SU-DHL-6 (cell line): ENCODE data around the gene THSD7B.

Source experiments
- H2AFZ ChIP-seq: fragments of 200-600 bp; sonication (generic); 2 replicates; pipeline ENCODE4 v1.6.1; 2014; ENCODE audit warnings: low read depth, mild to moderate bottlenecking, moderate library complexity, mixed read lengths, antibody characterized with exemption, low read length; ENCODE audit not compliant: severe bottlenecking
- H3F3A ChIP-seq: fragments of 200-600 bp; shearing (Covaris generic); 2 replicates; pipeline ENCODE4 v1.6.0; 2016; ENCODE audit warnings: antibody characterized with exemption, mild to moderate bottlenecking; ENCODE audit not compliant: insufficient read depth
- H3K27ac ChIP-seq: fragments of 200-600 bp; sonication (generic); 2 replicates; pipeline ENCODE4 v1.5.1; 2016; ENCODE audit warnings: low read depth, mild to moderate bottlenecking, low read length, moderate library complexity, mixed read lengths
- H3K27me3 ChIP-seq: fragments of 200-600 bp; sonication (generic), shearing (Covaris generic); 2 replicates; pipeline ENCODE4 v1.6.0; 2014; ENCODE audit warnings: mild to moderate bottlenecking, low read length
- H3K36me3 ChIP-seq: fragments of 200-600 bp; sonication (generic); 2 replicates; pipeline ENCODE4 v1.6.1; 2014; ENCODE audit warnings: mild to moderate bottlenecking, low read length, mixed read lengths
- H3K4me2 ChIP-seq: fragments of 300-600, 200-600 bp; shearing (Covaris generic), sonication (generic); 2 replicates; pipeline ENCODE4 v1.6.0; 2014; ENCODE audit warnings: low read length, low read depth, mild to moderate bottlenecking; ENCODE audit not compliant: poor library complexity, severe bottlenecking
- H3K4me3 ChIP-seq: fragments of 200-600 bp; sonication (generic); 2 replicates; pipeline ENCODE4 v1.5.1; 2014; ENCODE audit warnings: antibody characterized with exemption, low read length, mild to moderate bottlenecking, mixed read lengths; ENCODE audit not compliant: insufficient read depth, poor library complexity, severe bottlenecking
- H3K79me2 ChIP-seq: fragments of 200-600 bp; sonication (generic); 2 replicates; pipeline ENCODE4 v1.6.1; 2014; ENCODE audit warnings: mild to moderate bottlenecking, low read length, moderate library complexity; ENCODE audit not compliant: insufficient read depth
- H3K9ac ChIP-seq: fragments of 200-600 bp; sonication (generic); 2 replicates; pipeline ENCODE4 v1.7.0; 2014; ENCODE audit warnings: mild to moderate bottlenecking, low read length
- H3K9me2 ChIP-seq: fragments of 200-600 bp; sonication (generic); replicated peaks from 2 replicates; pipeline ENCODE4 v1.6.1; 2014; ENCODE audit warnings: low read length; ENCODE audit not compliant: insufficient read depth
- H3K9me3 ChIP-seq: fragments of 200-600 bp; sonication (generic); 2 replicates; pipeline ENCODE4 v1.6.1; 2014; ENCODE audit warnings: low read length, mixed read lengths; ENCODE audit not compliant: insufficient read depth
- H4K20me1 ChIP-seq: fragments of 200-600 bp; sonication (generic); 2 replicates; pipeline ENCODE4 v1.6.1; 2014; ENCODE audit warnings: low read depth, mild to moderate bottlenecking, antibody characterized with exemption, low read length, moderate library complexity, mixed read lengths
- CTCF ChIP-seq: fragments of 200-600 bp; sonication (generic); IDR thresholded peaks from one replicate; pipeline ENCODE4 v1.5.1; 2017; ENCODE audit warnings: antibody characterized with exemption, mild to moderate bottlenecking, low read length, moderate library complexity; ENCODE audit not compliant: insufficient read depth, poor library complexity, severe bottlenecking
- EZH2phosphoT487 ChIP-seq: fragments of 200-600 bp; sonication (generic), shearing (Covaris generic); conservative IDR thresholded peaks from 2 replicates; pipeline ENCODE4 v1.6.1; 2018; ENCODE audit warnings: mild to moderate bottlenecking, antibody characterized with exemption, low read length, moderate library complexity, mixed read lengths

Gene THSD7B

GRCh38 chr2:137437386-137437785 lies 672.0 kb downstream of the THSD7B start:
- no peaks in the 10 kb centered on the region for H3K36me3 ChIP-seq
- H3K79me2 ChIP-seq: no peaks in the 10 kb centered on the region
- no peaks in the 10 kb centered on the region for H4K20me1 ChIP-seq
- no peak overlapping the region for H3K9ac ChIP-seq
- H3K27me3 ChIP-seq: no peaks in the 10 kb centered on the region
- TF ChIP-seq CTCF (no peak), EZH2phosphoT487 (no peak)
- no peaks in the 10 kb centered on the region for H3K9me2 ChIP-seq
- H3K4me2 ChIP-seq: no peak overlapping the region
- no peak overlapping the region for H3K27ac ChIP-seq
- no peak overlapping the region for H3K4me3 ChIP-seq
- no peak overlapping the region for H2AFZ ChIP-seq
- H3K9me3 ChIP-seq: no peaks in the 10 kb centered on the region
- no peaks in the 10 kb centered on the region for H3F3A ChIP-seq

GRCh38 chr2:137444970-137445369 lies 679.6 kb downstream of the THSD7B start:
- Histone ChIP-seq H4K20me1 (no peaks in the 10 kb centered on the region), H3K4me2 (no peak overlapping the region), H3K36me3 (no peaks in the 10 kb centered on the region), H3F3A (no peaks in the 10 kb centered on the region), H3K27me3 (no peaks in the 10 kb centered on the region), H3K27ac (no peak overlapping the region), H3K79me2 (no peaks in the 10 kb centered on the region), H2AFZ (no peak overlapping the region), H3K9me2 (no peaks in the 10 kb centered on the region), H3K9ac (no peak overlapping the region), H3K9me3 (no peaks in the 10 kb centered on the region), H3K4me3 (no peak overlapping the region)
- TF ChIP-seq EZH2phosphoT487: no peak
- no peak for TF ChIP-seq CTCF

- H2AFZ ChIP-seq: no peak overlapping the region
- H3F3A ChIP-seq: no peaks in the 10 kb centered on the region
- H3K9me3 ChIP-seq: no peaks in the 10 kb centered on the region
- TF ChIP-seq CTCF (no peak), EZH2phosphoT487 (no peak)
- H3K36me3 ChIP-seq: no peaks in the 10 kb centered on the region
- no peak overlapping the region for H3K4me2 ChIP-seq
- H3K27ac ChIP-seq: no peak overlapping the region
- H3K9ac ChIP-seq: no peak overlapping the region
- no peak overlapping the region for H3K4me3 ChIP-seq
- no peaks in the 10 kb centered on the region for H3K79me2 ChIP-seq
- H3K27me3 ChIP-seq: no peaks in the 10 kb centered on the region
- H4K20me1 ChIP-seq: no peaks in the 10 kb centered on the region; the same call in 1 of the 2 replicates
- no peaks in the 10 kb centered on the region for H3K9me2 ChIP-seq
Observed at GRCh38 chr2:137449454-137449853, 684.1 kb downstream of the THSD7B start.
